GM21390 (cell line): ENCODE data around the gene TANC1.

Experiments used
- ATAC-seq: cut with Tn5 transposase; IDR thresholded peaks from one replicate; pipeline ENCODE4 v1.9.1; 2021; ENCODE audit not compliant: unreplicated experiment

Gene TANC1

GRCh38 chr2:159211447-159212396 is 243.3 kb downstream of the TANC1 start:
- ATAC-seq, result no peak

DNA sequence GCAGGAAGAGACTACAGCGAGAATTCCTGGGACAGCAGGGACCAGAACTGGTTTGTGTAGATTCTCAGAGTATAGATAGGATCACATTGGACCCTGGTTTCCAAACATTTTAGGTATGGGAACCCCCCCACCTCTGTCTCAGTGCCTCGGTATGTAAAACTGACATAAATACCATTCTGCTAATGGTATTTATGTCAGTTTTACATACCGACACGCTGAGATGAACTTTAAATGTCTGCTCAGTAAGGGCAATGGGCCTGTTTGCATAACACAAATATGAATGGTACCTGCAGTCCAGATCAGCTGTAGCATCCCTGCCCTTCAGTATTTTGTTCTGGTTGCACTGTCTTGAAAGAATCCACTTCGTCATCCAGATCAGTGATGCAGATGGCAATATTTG is 244.9 kb downstream of the TANC1 start:
- no peak for ATAC-seq

- ATAC-seq, result no peak
These were observed 246.0 kb downstream of the TANC1 start for GRCh38 chr2:159214325-159214865.

DNA sequence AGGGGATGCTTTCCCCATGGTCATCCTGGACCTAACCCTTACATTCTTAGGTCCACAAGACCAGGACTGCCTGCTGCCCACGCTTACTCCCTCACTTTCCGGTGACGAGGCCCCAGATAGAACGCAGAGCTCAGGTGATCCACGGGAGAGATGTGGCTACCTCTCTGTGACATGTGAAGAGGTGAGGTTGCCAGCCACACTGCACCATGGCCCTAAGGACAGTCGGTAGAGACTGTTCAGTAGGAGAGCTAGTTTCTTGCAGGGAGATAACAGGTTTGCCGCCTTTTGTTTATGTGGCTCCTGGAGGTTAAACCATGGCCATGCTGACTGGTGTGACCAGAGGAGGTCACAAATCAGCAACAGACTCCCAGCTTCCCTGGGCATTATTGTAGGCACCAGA is 246.7 kb downstream of the TANC1 start:
- ATAC-seq, result no peak

- ATAC-seq, result no peak
These were observed 249.2 kb downstream of the TANC1 start for GRCh38 chr2:159217676-159218075.

- ATAC-seq, result no peak
These were observed 249.9 kb downstream of the TANC1 start for GRCh38 chr2:159218389-159218788.

- no peak for ATAC-seq
These were observed 251.1 kb downstream of the TANC1 start for GRCh38 chr2:159219394-159219998.

GRCh38 chr2:159224061-159224813 is 255.8 kb downstream of the TANC1 start:
- ATAC-seq, result no peak

DNA sequence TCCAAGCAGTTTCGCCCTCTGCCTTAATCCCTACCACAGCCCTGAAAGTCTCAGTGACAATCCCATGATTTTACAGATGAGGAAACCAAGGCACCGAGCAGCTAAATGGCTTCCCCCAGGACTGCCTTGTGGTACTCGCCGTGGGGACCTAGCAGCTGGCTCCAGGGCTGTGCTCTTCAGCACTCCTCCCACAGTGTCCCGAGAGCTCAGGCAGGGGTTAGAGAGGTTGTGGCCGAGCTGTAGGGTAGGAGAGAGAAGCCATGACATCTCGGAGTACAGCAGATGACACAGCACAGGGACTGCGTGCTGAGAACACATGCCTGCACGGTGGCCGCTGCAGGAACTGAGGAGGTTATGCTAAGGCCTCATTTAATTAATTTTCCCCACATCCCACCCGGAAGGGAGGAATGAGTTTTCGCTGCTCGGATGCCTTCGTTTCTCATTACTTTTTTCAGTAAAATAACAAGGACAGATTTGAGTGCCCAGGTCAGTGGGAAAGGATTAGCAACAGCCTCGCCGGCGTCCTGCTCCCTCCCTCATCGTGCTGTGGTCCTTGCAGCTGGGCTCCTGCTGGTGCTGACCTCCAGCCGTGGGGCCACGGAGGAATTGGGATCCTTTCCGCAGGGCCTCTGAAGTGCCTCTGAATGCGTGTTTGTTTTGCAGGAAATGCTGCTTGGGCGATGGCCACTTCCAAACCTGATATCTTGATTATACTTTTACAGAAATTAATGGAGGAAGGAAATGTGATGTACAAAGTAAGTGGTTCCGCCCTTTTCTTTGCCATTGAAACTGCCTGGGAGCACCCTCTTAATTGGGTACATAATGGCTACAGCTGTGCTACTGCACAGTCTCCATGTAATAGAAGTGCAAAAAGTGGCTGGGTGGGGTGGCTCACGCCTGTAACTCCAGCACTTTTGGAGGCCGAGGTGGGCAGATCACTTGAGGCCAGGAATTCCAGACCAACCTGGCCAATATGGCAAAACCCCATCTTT is 256.9 kb downstream of the TANC1 start:
- no peak for ATAC-seq

DNA sequence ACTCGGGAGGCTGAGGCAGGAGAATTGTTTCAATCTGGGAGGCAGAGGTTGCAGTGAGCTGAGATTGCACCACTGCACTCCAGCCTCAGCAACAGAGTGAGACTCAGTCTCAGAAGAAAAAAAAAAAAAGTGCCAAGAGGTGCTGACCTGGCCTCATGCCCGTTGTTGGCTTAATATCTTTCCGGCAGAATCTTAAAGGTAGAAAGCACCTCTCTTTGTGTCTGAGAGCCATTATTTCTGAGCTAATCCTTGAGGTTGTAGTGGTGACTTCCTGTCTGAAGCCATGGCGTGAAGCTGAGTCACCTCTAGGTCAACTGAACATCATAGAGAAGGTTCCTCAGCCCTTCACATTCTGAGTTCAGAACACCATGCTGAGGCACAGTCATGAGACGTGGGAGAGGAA is 257.6 kb downstream of the TANC1 start:
- ATAC-seq, result no peak

DNA sequence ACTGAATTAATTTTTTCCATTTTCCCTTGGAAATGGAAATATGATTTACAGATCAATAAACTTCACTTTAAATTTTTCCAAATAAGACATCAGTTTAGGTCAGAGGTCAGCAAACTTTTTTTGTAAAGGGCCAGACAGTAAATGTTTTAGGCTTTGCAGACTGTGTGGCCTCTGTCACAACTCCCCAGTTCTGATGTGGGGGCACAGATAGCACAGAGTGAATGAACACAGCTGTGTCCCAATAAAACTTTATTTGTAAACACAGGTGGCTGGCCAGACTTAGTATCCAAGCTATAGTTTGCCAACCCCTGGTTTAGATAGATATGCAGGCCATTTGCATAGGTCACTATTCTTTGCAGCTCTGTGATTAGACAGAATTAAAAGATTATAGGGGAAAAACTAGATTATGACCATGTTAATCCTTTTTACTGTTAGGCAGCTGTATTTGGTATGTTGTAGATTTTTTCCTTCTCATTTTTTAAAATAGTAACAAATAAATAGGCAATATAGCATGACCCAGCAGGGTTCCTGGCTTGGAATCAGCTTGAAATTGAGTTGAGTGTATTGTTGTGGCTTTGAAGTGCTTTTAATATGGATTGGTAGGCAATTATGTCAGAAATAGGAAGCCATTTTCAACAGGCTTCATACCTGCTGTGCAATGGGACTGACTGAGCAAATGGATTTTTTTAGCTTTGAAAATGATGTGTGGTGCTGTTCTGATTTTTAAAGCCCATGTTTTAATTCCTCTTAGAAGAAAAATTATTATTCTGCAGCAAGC is 258.4 kb downstream of the TANC1 start:
- ATAC-seq, result no peak

- no peak for ATAC-seq
These were observed 259.0 kb downstream of the TANC1 start for GRCh38 chr2:159227467-159227866.

- no peak for ATAC-seq
These were observed 259.7 kb downstream of the TANC1 start for GRCh38 chr2:159228081-159228581.

DNA sequence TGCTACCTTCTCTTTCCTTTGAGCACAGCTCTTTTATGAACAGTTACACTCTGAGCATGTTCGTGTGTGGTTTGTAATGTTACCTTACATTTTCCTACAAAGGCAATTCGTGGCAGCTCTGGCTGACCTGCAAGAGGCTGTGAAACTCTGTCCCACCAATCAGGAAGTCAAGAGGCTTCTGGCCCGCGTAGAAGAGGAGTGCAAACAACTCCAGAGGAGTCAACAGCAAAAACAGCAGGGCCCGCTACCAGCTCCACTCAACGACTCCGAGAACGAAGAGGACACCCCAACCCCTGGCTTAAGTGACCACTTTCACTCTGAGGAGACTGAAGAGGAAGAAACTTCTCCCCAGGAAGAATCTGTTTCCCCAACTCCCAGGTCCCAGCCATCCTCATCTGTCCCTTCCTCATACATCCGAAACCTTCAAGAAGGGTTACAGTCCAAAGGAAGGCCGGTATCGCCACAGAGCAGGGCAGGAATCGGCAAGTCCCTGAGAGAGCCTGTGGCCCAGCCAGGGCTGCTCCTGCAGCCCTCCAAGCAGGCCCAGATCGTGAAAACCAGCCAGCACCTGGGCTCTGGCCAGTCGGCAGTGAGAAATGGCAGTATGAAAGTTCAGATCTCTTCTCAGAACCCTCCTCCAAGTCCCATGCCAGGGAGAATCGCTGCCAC is 261.2 kb downstream of the TANC1 start:
- ATAC-seq, result no peak

GRCh38 chr2:159230145-159230877 is 261.9 kb downstream of the TANC1 start:
- no peak for ATAC-seq

GRCh38 chr2:159232456-159233170 is 264.2 kb downstream of the TANC1 start:
- ATAC-seq, result no peak

DNA sequence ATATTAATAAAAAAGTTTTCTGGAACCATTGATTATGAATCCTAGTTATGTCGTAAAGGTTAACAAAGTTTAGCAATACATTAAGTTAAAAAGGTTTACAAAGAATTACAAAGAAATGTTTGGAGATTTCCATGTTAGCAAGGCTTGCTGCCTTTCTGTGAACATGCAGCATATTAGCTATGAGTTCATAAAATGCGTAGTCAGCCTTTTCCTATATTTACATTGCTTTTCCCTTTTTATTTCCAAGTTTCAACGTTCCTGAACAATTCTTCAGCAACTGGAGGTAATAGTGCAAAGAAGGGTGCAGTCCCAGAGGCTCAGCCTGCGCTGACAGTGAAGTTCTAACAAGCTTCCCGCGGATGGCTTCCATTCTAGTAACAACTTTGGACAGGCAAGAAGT is 266.4 kb downstream of the TANC1 start:
- ATAC-seq, result no peak
